GM23338 (cell line): ENCODE results near the gene ZAP70.

Source experiments
- CREB1 ChIP-seq: fragments of 250-450 bp; sonication (Bioruptor Pico); IDR thresholded peaks from 2 replicates; pipeline ENCODE4 v1.5.0; 2020; ENCODE audit warnings: low read depth, mild to moderate bottlenecking, moderate library complexity
- EZH2 ChIP-seq: fragments of 200-600 bp; sonication (generic); IDR thresholded peaks from one replicate; pipeline ENCODE4 v1.8.0; 2017; ENCODE audit warnings: antibody characterized with exemption, mild to moderate bottlenecking, low read depth; ENCODE audit not compliant: unreplicated experiment
- EZH2phosphoT487 ChIP-seq: fragments of 200-600 bp; sonication (generic); IDR thresholded peaks from one replicate; pipeline ENCODE4 v1.8.1; 2018; ENCODE audit warnings: antibody characterized with exemption; ENCODE audit not compliant: unreplicated experiment
- JUNB ChIP-seq: IDR thresholded peaks from one replicate; pipeline ENCODE4 v1.6.1; 2016; ENCODE audit warnings: antibody characterized with exemption; ENCODE audit not compliant: unreplicated experiment
- POLR2AphosphoS5 ChIP-seq: IDR thresholded peaks from 2 replicates; pipeline ENCODE4 v1.6.1; 2016; ENCODE audit warnings: antibody characterized with exemption, low read depth
- ZNF331 ChIP-seq: fragments of 250-450 bp; sonication (Bioruptor Pico); IDR thresholded peaks from 2 replicates; pipeline ENCODE4 v1.5.0; 2020; ENCODE audit warnings: low read depth, mild to moderate bottlenecking, moderate library complexity
- TF ChIP-seq, protein P1 (sequence below), 2 experiments: fragments of 200-600 bp in 1 of 2; sonication (generic) in 1 of 2; conservative IDR thresholded peaks; 2 replicates each; pipeline versions ENCODE4 v1.5.1 to v1.6.1; 2016 to 2017; ENCODE audit warnings: antibody characterized with exemption in 2 of 2, low read depth in 2 of 2, mild to moderate bottlenecking in 2 of 2, moderate library complexity in 1 of 2
- TF ChIP-seq, protein P2 (sequence below): IDR thresholded peaks from one replicate; pipeline ENCODE4 v1.6.1; 2018; ENCODE audit warnings: antibody characterized with exemption; ENCODE audit not compliant: unreplicated experiment

DNA sequence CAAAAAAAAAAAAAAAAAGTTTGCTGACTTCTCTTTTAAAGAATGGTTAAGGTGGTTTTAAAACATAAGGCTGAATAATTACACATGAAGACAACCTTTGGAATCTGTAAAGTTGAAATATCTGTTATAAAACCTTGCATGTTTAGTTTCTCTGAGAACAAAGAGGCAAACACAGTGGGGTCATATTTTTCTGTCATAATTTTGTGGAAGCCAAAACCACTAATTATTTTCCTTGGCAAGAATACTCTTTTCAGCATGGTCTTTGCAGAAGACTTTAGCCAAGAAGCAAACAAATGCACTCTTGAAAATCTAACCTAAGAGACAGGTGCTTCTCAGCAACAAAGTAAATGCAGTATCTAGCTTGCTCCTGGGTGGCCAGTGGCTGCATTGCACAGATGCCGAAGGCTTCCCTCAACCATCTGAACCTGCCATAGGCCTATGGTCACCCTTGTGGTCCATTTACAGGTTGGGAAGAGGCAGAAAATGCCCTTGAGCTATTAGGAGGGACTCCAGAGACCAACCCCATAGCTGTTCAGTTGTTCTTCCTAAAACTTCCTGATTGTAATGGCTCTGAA lies 44.8 kb downstream of the ZAP70 start:
- TF ChIP-seq, protein P1, sequence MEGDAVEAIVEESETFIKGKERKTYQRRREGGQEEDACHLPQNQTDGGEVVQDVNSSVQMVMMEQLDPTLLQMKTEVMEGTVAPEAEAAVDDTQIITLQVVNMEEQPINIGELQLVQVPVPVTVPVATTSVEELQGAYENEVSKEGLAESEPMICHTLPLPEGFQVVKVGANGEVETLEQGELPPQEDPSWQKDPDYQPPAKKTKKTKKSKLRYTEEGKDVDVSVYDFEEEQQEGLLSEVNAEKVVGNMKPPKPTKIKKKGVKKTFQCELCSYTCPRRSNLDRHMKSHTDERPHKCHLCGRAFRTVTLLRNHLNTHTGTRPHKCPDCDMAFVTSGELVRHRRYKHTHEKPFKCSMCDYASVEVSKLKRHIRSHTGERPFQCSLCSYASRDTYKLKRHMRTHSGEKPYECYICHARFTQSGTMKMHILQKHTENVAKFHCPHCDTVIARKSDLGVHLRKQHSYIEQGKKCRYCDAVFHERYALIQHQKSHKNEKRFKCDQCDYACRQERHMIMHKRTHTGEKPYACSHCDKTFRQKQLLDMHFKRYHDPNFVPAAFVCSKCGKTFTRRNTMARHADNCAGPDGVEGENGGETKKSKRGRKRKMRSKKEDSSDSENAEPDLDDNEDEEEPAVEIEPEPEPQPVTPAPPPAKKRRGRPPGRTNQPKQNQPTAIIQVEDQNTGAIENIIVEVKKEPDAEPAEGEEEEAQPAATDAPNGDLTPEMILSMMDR (conservative IDR thresholded peaks at IDR 0.05; ENCODE audit: low read depth in 2 of 2), result no peak
- TF ChIP-seq POLR2AphosphoS5, result no peak
- TF ChIP-seq EZH2phosphoT487, result no peak
- TF ChIP-seq JUNB, result no peak
- TF ChIP-seq, protein P2, sequence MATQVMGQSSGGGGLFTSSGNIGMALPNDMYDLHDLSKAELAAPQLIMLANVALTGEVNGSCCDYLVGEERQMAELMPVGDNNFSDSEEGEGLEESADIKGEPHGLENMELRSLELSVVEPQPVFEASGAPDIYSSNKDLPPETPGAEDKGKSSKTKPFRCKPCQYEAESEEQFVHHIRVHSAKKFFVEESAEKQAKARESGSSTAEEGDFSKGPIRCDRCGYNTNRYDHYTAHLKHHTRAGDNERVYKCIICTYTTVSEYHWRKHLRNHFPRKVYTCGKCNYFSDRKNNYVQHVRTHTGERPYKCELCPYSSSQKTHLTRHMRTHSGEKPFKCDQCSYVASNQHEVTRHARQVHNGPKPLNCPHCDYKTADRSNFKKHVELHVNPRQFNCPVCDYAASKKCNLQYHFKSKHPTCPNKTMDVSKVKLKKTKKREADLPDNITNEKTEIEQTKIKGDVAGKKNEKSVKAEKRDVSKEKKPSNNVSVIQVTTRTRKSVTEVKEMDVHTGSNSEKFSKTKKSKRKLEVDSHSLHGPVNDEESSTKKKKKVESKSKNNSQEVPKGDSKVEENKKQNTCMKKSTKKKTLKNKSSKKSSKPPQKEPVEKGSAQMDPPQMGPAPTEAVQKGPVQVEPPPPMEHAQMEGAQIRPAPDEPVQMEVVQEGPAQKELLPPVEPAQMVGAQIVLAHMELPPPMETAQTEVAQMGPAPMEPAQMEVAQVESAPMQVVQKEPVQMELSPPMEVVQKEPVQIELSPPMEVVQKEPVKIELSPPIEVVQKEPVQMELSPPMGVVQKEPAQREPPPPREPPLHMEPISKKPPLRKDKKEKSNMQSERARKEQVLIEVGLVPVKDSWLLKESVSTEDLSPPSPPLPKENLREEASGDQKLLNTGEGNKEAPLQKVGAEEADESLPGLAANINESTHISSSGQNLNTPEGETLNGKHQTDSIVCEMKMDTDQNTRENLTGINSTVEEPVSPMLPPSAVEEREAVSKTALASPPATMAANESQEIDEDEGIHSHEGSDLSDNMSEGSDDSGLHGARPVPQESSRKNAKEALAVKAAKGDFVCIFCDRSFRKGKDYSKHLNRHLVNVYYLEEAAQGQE, result no peak
- TF ChIP-seq CREB1 (CRISPR knock-in tag), result no peak
- no peak for TF ChIP-seq EZH2
- no peak for TF ChIP-seq ZNF331 (CRISPR knock-in tag)
